ENCODE results near the gene MAST4.
"Not testable (repeated sequence)": the region's sequence is repeated elsewhere in the genome, so short reads cannot be mapped to it uniquely, and the experiment has no call there.

Gene MAST4

GRCh38 chr5:66812291-66812690 lies 216.1 kb downstream of the MAST4 start:
- DNase-seq (ENCODE audit: low spot score), result no peak

DNA sequence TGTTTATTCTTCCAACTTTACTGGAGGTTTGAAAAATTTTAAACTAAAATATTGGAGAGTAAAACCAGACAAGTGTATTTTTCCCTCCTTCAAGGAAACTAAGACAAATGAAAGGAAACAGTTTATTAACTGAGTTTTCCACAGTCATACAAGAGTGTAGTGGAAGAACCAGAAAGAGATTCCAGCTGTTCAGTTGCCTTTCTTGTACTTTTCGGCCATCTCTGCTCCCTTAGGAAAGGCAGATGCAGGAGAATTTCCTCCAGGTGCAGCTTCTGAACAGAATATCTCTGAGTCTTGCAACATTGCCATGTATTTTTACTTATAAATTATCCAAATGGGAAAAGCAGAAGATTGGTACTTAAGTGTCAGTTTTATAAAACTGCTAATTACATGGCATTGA lies 217.1 kb downstream of the MAST4 start:
- no peak for DNase-seq (ENCODE audit: low spot score)

DNA sequence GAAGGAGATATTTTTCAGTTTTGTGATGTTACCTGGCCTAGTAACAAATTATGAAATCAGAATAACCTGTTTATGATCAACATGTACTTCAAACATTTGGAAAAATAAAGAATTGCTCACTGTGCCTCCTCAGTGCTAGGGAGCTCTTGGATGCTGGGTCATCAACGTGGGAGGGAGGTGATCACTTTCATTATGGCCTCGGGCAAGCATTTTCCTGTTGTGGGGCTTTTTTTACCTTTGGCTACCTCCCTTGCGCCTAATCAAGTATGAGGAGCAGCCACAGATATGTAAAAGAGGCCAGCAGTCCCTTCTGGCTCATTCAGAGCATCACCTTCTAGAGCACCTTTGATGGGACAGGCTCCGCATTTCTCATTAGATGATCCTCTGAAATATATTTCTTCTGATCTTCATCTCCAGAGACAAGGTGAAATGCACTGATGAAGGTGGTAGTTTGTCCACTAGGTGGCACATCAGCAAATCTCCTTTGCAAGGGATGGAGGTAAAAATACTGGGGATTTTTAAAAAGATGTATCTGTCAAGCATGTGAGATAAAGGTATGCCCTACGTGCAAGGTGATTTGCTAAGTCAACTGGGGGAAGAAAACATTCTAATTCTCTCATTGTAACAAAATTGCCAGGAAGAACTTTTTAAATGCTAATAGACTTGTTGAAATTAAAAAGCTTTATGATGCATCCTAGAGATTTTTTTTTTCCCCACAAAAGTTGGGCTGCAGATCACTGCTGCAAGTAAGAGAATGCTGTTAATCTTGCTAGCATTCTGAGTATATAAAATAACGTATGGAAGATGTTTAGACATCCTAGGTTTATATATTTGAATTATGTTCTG lies 218.2 kb downstream of the MAST4 start:
- DNase-seq (ENCODE audit: low spot score), result peak; percentile 50

- no peak for DNase-seq (ENCODE audit: low spot score)
These were observed 222.2 kb downstream of the MAST4 start for GRCh38 chr5:66818304-66818934.

DNA sequence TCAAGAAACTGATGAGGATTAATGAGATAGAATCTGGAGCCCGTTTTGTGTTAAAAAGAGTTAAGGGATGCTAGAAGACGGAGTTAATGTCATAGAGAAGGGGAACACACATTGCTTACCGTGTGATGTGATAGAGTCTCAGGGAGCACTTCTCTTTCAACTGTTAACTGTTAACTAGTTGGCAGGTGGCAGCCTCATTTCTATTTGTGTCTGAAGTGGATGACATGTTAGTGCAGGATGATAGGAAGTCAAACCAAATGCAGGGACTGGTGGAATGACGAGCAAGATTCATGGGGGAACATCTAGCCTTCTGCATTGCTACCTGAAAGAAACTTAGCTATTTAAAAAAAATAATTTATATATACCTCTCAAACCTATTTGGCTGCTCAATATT lies 222.7 kb downstream of the MAST4 start:
- no peak for DNase-seq (ENCODE audit: low spot score)

DNA sequence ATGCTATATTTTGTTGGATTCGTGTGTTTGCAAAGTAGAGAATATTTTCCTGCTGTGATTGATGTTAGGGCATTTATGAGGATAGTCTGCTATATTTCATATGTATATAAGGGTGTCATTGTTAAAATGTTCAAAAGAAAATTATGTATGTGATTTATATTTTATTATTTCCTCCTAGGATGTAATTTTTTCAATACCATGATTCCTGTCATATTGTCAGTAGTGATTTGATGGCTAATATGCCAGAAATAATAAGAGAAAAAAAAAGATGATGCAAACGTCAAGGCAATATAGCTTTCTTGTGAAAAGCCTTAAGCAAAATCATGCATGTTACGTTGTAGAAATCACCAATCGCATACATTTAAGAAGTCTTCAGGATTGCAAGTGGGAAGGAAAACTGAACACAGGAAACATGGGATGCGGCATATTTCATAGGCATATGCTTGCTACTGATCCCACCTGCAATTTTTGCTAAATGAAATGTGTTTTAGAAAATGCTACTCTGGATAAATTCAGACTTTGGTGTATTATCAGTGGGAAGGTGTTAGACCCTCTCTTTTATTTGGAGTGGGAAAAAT lies 224.5 kb downstream of the MAST4 start:
- DNase-seq (ENCODE audit: low spot score), result no peak

- no peak for DNase-seq (ENCODE audit: low spot score)
These were observed 225.7 kb downstream of the MAST4 start for GRCh38 chr5:66821688-66822429.

- DNase-seq (ENCODE audit: low spot score), result not testable (repeated sequence)
These were observed 226.7 kb downstream of the MAST4 start for GRCh38 chr5:66822906-66823305.

- DNase-seq (ENCODE audit: low spot score), result no peak
These were observed 228.3 kb downstream of the MAST4 start for GRCh38 chr5:66824476-66824875.

DNA sequence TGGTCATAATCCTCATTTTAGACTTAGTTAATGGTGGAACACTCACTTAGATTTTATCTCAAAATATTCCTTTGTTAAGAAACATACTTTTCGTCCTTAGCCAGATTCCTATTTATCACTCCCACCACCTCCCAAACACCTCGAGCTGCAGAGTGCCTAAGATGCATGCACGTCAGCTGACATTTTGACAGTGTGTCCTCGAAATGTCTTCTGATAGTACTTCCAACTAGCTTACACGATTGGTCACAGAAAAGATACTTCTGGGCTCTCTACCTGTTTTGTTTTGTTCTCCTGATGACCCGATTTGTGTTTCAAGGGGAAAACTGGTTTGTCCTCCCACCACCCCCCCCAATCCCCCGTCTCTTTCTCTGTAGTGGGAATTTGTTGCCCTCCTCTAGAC lies 230.1 kb downstream of the MAST4 start:
- DNase-seq (ENCODE audit: low spot score), result no peak

- no peak for DNase-seq (ENCODE audit: low spot score)
These were observed 230.5 kb downstream of the MAST4 start for GRCh38 chr5:66826696-66827095.

DNA sequence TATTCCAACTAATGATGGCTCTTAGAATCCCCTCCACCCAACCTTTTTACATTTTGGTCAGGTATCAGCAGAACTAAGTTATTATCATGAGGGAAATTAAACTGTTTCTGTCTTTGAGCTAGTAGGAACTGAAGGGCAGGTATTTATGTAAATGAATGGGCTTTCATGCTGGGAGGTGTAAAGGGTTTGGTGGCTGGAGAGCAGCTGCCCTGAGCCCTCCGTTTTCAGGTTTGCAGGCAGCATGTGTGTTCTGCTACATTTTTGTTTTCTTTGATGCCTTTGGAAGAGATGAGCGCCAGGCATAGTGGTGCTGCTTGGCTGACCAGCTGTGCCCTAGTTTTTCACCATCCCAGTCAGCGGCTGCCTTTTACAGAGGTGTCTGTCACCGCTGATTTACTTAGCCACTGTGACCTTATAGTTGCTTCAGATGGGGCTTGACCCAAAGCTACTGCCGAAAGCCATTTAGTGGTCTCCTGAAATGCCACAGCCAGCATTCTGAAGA lies 231.9 kb downstream of the MAST4 start:
- DNase-seq (ENCODE audit: low spot score), result no peak

DNA sequence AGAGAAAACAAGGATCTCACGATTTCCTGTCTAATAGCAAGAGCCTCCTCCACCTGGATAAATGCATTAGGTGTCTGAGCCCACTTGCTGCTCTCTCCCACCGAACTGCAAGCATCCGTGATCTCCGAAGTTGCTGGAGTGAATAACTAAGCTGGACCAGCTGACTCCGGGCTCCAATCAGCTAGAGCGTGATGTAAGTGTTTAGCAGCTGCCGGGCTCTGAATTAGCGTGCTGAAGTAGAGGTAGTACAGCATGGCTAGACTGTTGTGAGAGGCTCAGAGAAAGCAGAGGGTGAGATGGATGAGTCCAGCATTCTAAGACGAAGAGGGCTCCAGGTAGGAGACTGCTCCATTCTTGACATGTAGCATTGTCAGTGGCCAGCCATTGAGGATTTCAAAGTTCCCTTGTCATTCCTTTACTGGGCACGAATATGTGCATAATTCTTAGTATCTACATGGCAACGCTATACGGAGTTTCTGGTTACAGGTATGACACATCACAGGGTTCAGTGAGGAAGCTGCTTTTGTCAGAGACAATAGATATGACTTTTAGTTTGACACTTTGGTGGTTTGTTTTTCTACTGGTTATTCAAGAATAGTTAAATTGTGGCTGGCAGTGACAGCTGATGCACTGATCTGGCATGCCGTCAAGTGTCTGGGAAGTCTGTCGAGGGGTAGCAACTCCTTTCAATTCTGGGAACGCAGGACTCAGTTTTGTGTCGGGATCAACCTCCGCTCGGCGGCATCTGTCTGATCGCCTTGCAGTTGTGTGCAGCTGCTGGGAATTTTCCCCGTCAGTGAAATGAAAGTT lies 232.6 kb downstream of the MAST4 start:
- DNase-seq (ENCODE audit: low spot score), result peak; percentile 20

GRCh38 chr5:66829358-66829674 lies 233.1 kb downstream of the MAST4 start:
- DNase-seq (ENCODE audit: low spot score), result no peak

DNA sequence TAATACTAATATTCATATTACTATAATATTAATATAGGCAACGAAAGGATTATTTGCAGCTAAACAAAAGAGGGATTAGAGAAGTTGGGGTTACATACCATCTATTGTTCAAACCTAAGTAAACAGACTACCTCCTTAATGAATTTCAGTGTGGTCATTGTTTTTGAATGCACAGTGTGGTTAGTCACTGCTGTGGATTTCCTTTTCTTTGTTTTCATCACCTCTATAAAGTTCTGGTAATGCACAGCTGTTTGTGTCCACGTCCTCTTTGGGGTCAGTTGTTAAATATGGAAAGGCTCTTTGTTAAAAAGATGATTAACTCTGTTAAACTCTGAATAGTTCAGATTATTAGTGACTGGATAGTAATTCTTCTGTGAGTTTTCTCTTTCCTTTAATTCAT lies 233.6 kb downstream of the MAST4 start:
- DNase-seq (ENCODE audit: low spot score), result no peak

DNA sequence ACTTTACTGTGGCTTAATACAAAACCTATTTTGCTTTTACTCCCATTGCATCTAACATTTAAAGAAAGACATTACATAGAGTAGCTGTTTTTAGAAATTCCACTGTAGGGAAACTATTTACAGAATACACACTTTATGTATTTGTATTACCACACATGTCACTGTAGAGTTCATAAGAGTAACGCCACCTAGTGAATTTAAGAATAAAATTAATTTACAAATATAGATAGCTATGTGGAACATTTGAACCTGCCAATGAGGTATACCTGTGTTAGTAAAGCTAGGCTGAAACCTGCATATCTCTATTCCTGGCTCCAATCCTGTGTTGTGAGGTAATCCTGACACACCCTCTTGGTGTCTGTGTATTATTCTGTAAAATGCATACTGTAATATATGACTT lies 234.4 kb downstream of the MAST4 start:
- no peak for DNase-seq (ENCODE audit: low spot score)

DNA sequence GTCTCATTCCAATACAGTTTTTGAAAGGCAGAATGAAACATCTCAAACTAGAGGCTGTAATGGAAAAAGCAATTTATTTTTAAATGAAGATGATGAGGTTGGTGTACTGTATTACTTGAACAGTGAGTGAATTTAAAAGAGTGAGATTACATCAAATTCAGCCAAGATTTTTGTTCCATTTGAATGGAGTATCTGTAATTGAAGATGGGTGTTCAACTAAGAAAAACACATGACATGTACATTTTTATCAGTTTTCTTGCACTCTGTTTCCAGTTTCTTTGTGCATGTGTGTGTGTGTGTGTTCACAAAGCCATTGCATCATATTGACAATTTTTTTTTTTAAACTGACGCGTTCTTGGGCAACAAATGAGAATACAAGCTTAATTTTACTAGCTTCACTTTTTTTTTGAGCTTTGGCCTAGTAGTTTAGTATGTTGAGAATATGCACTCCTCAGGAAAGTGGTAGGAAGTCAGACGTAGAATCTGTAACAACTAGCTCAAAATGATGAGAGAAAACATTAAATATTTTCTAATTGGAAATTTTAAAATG lies 243.5 kb downstream of the MAST4 start:
- no peak for DNase-seq (ENCODE audit: low spot score)

- DNase-seq (ENCODE audit: low spot score), result no peak
These were observed 244.4 kb downstream of the MAST4 start for GRCh38 chr5:66840511-66841013.

- no peak for DNase-seq (ENCODE audit: low spot score)
These were observed 245.1 kb downstream of the MAST4 start for GRCh38 chr5:66841264-66841663.

DNA sequence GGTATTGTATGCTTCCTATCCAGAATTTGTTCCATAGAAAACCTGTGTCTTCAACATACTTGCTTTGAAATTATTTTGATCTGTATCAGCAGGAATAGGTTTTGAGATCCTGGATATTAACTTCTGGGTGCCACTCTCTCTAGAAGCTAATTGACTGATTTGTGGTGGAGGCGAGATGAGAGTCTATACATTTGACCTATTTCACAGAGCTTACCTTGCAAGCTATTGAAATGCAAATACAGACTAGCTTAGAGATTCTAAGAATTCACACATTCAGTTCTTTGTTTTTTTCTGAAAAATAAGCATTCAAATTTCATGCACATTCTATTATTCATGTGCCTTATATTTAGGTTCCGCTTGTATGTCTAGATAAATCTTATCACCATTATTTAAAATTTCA lies 246.3 kb downstream of the MAST4 start:
- DNase-seq (ENCODE audit: low spot score), result no peak

DNA sequence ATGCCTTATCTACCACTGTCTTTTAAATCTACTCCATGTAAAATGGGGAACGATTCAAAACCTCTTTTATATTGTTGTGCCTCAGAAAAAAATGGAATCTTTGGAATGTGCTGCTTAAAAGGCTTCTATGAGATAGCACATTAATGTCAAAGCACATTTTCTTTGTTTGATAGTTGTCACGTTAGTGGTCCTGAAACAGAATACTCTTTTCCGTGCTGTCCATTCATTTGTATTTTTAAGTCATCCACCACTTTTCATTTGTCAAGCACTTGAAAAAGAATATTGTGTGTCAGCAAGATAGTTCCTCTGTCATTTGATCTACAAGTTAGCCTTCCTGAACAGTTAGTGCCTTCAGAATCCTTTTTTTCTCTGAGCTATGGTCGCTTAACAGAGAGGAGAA lies 246.9 kb downstream of the MAST4 start:
- no peak for DNase-seq (ENCODE audit: low spot score)

Data from HuH-7 (cell line).